Activated T-cell treated with anti-CD3 and anti-CD28 coated beads for 24 hours (primary cell): Measurements from ENCODE around the gene SCN3B.

Experiments
- DNase-seq: peaks from one replicate; pipeline ENCODE4 v3.0.0-alpha.2; 2020; ENCODE audit warnings: low read depth

Gene SCN3B

DNA sequence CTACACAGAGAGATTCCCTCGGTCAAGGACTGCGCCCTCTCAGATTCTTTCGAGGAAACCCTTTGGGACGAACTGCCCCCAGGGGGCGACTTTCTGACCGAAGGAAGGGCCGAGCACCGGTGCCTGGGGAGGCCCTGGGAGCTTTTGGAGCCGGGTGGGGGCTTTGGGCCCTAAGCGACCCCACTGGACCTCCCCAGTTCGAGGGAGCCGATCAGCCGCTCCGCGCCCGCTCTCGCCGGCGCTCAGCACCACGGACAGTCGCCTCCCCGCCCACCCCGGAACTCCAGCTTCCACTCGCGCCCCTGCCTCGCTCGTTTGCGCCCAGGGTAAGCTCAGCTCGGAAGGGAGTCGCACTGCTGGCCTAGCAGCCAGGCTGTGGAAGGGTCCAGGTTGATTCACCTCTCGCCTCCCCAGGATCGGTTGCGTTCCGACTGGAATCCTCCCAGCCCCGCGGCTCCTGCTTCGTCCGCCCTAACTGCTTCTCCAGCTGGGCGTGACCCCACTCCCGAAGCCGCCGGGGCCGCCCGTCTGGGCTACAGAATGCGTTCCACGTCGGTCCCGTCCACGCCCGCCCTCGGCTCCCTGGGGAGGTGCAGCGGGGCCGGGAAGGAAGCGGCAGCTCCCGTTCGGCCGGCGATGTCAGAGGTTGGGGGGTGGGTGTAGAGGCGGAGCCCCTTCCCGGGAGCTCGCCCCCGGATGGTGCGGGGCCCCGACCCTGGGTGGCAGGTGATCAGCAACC is 428 bp downstream of the SCN3B start:
- DNase-seq = no peak

DNA sequence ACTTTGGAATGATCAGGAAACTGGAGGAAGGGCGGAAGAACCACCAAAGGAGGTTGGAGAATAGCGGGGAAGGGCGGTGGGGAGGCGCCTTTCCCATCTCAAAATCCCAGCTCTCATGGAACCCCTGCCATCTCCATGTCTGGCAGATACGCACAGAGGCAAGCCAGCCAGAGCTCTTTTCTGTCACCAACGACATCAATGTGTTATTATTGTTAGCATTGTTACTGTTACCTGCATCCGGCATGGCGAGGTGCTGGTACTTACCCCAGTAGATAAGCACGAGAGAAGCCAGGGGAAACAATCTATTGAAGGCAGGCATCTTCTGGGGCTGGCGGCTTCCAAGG is 969 bp downstream of the SCN3B start:
- DNase-seq = no peak

DNA sequence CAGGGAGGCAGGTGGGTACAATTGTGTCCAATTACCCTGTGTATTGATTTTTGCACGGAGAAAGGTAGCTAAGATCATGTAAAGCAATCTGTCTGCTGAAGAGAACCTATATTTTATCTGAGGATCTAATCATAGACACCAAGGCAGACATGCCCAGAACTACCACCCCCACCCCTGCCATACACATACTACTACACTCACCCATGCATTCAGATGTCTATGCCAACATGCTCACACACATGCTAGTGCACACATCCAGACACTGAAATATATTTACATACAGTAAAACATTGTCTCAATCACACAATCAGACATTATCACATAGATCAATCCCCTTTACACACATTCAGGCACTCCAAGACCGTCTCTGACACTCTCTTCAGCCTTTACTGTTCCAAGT is 1.8 kb downstream of the SCN3B start:
- no peak for DNase-seq

DNA sequence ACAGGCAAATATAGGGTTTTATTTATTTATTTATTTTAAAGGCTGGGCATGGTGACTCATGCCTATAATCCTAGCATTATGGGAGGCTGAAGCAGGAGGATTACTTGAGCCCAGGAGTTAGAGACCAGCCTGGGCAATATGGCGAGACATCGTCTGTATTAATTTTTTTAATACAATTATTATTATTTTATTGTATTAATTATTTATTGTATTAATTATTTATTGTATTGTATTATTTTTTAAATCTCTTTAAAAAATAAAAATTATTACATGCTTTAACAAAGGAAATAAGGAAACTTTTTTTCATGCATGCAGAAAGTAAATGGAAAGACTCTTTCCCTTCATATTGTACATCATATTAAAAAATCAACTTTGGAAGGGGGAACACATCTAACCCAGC is 3.5 kb downstream of the SCN3B start:
- DNase-seq = no peak

DNA sequence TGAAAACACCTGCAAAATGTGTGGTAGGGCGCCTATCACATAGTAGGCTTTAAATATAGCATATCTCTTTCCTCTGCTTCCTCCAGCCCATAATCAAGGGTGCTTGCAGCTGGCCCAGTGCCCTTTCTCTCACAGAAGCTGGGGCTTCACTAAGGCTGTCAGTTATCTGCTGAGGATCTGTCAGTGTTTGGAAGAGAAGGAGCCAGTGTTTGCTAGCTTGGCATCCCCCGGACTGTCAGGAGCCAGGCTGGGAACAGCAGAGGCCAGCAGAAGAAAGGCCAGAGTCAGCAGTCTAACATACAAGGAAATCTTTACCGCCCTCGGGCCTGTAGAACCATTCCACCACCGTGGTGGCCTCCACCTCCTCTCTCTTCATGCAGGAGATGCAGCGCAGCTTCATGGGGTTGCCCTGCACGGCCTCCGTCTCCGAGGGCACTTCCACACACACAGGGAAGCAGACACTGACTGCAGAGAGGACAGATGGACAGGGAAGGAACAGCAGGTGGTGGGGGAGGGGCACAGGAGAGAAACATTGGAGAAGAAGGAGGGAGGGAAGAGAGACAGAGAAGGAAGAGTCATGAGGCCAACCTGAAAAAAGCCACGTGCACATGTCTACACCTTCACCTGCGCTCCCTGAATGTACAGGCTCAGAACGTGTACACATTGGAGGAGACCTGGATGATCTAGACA is 9.0 kb downstream of the SCN3B start:
- no peak for DNase-seq

DNA sequence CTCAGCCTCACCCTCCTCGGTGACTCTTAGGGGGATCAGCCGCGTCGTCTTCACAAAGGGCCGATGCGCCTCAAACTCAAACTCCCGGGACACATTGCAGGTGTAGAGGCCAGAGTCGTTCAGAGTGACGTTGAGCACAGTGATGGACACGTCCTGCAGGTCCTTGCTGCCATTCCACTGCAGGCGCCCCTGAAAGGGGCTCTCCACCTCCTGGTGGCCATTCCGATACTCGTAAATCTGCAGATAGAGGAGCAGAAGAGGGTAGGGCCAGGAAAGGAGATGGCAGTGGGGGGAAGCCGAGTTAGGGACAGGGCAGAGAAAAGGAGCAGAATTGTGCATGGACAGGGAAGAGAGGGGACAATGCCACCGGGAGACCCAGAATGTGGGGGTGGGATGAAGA is 12.0 kb downstream of the SCN3B start:
- DNase-seq = no peak

DNA sequence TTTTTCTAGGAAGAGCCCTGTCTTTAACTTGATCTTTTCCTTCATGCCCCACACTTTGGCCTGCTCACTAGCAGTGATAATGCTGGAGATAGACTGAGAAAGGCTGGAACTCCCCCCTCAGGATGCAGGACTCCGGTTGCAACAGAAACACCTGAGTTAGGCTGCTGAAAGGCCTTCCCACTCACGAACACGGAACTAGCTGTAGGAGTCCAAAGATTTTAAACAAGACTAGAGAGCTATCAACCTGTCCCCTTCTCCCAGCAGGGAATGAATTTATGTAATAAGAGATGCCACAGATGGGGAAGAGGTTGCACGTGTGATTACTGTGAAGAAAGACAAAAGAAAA is 13.0 kb downstream of the SCN3B start:
- DNase-seq = no peak

DNA sequence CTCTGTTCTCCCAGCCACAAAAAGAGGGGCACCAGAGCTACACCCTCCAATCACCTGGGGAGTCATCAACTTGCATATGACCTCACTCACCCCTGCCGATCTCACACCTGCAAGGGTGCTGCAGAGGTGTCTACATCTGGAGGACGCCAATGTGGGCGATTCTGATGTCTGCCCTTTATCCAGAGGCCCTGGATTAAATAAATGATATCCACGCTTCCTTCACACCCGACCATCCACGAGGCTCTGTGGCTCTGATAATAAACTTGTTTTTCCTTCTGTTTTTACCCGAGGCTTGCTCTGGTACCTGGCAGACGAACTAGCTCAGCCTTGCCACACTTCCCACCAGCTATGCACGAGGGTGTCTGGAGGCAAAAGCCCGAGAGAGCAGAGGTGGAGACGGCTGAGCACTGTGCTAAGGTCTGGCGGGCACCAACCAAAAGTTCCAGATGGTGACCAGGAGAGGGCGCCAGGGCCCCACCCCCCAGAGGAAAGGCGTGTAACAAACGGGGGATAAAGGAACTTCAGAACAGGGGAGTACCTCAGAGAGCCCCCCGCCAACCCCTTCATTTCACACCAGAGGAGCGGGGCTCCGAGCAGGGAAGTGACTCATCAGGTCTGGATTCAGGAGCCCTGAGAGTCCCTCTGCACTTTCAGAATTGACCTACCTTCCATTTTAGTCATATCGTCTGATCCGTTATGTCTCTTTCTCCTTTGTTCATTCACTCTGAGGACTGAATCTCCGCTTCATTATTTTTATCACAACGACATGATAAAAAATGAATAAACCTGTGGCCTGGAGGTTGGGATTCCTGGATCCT is 13.5 kb downstream of the SCN3B start:
- DNase-seq = peak; percentile 33

DNA sequence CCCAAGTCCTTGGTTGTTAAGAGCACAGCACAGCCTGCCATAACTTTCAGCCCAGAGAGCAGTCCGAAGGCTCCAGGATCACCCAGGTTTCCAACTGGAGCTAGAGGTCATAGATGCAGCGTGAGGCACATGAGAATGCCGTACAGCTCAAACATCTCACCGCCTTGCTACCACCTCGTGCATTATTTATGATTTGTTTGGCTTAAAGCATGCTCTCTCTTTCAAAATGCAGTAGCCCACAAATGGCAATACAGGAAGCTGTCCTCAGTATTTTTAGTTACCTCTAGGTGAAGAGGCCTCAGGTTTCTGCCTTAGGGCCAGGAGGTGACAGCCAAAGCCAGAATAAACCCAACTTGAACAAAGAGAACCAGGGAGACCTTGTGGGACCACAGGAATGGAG is 14.4 kb downstream of the SCN3B start:
- DNase-seq = no peak

DNA sequence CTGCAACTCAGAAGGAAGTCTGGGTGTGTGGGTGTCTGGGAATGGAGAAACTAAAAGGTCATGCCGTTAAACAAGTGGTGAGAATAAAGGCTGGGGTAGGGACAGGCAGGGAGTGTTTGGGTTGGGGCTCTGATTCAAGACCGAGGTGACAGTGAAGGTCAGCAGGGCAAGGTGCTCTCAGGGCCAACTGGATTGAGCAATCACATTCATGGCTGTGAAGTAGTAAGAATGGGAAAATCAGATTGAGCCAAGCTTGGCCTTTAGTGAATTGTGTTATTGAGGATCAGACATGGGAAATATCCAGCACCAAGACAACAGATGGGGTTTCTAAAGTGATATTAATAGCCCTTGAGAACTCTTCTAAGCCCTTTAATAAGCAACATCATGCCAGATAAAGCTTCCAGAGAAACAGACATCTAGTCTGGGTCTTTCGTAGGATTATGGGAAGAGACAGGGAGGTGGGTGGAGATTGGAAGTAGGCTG is 24.3 kb downstream of the SCN3B start:
- no peak for DNase-seq

DNA sequence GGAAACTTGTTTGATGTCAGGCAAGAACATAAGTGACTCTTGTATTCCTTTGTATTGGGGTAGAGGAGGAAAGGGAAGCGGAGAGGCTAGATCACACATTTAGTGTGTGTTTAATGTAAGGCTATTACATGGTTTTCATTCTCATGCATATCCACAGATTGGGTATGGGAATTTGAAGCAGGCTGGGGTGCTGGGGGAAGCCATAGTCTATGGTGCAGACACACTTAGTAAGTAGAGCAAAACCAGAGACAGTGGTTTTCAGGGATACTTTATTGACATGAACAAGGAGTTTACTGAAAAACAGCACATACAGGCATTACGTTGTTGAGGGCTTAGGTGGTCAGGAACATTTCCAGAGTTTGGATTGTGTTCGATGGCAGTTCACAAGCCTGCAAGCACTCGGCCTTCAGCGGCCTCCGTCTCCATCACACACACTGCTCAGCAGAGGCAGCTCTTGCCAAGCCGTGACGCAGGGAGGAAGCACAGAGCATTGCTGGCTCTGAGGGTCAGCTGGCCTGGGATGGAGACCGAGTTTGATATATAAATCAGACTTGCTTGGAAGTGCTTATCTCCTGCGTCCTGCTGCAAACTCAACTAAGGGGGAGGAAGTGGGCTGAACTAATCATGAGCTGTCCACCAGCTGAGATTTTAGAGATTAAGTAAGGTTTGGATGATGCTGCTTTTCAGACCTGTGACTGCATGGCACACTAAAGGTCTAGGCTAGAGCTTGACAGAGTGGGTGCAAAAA is 25.3 kb downstream of the SCN3B start:
- no peak for DNase-seq

DNA sequence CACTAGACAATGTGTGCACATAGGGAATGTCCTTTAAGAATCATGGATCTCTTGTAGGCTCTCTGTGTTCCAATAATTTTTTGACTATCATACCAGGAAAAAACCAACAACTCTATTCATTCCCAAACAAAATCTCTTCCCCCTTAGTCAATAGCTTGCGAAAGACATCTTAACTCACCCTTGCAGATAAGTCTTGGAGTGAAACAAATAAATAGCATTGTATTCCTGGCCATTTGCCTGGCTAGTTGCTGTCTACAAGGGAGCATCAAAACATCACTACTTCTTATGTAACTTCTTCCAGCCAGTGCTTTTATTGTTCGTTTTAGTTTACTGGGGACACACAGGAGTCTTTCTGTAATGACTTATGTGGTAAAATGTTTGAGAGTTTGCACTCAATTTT is 29.4 kb downstream of the SCN3B start:
- no peak for DNase-seq

DNA sequence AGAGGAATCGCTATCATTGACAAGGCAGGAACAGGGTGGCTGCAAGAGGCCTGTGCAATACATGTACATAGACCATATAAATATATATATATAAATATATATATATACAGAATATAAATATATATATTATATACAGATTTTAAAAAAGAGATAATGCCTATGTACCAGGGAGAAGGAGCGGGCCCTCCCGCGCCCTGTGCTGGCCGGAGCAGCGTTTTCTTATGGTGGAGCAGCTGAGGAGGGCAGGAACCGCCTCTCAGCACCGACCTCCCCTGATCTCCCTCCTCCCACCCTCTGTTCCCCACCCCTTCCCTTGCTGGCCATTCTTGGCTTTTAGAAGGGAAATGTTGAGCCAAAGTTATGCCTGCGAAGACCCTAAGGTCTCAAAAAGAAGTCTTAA is 31.8 kb downstream of the SCN3B start:
- DNase-seq = no peak

DNA sequence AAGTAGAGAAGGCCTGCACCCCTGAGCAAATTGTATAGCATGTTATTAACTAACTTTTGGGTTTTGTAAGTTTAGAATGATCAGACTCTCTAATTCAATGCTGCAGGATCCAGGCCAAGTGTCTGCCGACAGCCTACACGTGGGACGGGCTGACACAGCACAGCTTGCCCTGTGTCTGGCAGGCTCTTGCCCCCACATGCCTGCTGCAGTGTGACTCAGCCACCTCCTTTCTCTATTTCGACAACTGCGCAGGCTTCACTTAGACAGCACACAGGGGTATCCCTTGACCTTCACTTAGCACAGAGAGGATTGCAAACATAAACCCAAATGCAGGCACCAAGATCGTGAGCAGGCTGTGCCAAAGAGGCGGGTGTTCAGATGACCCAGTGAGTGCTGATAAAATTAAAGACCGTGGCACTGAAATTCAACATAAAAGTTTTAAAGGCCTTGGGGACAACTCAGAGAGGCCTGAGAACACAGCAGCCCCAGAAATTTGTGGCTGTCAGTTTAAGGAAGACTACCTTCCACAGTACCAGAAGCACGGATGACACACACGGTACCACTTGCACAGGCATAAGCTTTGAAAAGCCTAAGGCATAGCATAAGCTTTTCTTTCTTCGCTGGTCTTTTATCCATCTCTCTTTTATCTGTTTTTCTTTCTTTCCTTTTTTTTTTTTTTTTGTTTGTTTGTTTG is 37.8 kb downstream of the SCN3B start:
- no peak for DNase-seq

DNA sequence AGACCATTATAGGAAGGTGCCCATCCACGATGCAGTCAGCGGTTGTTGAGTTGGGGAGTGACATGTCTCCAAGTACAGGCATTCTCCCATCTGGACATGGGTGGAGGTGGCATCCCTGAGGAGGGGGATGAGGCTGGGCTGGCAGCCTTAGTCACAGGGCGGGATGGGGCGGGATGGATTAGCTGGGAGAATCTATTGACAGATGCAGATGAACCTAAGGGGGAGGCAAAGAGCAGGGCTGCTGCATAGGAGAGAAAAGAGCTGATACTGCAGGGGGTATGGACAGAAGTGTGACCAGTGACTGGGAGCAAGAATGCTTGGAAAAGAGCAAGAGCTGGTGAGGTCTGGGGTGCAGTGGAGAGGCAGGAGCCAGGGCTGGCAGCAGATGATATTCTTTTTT is 42.7 kb downstream of the SCN3B start:
- DNase-seq = no peak

DNA sequence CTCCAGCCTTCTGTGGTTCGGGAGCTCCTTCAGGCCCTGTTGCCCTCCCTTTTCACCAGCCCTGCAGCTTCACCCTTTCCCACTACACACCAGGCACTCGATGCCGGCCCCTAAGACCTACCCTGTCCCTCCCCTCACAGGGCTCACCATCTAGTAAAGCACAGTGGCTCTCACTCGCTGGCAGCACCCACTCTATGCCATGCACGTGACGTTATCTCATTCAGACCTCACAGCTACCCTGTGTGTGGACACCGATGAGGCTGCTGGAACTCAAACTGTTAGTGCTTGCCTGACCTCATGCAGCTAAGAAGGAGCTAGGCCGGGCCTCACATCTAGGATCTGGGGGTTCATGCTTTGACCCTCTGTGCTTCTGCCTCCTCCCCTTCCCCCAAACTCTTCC is 45.5 kb downstream of the SCN3B start:
- DNase-seq = no peak

DNA sequence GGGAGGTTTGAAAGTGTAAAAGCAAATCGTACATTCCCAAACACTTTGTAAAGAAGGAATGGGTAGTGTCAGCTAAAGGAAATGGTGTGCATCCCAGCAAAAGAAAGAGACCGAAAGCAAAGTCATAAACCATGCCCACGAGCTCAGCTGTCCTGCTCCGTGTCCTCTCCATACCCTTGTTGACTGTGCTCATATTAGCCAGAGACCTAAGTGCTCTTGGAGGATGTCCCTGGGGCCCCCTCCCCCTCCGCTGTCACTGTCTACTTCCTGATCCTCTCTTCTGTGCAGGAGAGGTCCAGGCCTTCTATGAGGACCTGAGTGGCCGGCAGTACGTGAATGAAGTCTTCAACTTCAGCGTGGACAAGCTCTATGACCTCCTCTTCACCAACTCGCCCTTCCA is 46.1 kb downstream of the SCN3B start:
- no peak for DNase-seq

DNA sequence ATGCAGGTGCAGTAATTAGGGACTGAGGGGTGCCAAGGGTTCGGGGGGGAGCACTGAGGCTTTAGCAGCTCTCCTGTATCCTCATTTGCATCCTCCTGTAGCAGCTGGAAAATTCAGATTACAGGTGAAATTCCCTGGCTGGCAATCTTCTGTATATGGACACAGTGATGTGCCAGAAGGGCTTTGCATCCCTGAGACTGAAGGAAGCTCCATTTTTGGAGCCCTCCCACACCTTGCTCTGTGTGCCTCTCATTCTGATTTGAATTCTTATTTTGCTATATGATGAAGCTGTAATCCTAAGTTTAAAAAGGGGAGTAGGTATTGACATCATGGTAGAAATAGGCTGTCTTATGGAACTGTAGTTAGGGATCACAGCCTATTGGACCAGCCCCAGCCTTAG is 46.6 kb downstream of the SCN3B start:
- DNase-seq = no peak

DNA sequence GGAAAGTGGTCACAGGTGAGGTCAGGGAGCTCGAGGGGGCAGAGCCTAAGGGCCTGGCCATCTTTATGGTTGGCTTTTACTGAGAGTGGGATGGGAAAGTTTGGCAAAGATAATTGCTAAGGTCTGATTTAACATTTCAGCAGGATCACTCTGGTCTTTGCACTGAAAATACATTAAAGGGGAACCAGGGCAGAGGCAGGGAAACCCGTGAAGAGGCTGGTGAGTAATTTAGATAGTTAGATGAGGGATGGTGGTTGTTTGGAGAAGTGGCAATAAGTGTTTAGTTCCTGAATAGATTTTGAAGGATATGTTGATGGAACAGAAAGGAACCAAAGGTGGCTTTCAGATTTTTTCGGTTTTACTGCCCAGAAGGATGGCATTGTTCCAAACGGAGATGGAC is 50.8 kb downstream of the SCN3B start:
- DNase-seq = no peak

DNA sequence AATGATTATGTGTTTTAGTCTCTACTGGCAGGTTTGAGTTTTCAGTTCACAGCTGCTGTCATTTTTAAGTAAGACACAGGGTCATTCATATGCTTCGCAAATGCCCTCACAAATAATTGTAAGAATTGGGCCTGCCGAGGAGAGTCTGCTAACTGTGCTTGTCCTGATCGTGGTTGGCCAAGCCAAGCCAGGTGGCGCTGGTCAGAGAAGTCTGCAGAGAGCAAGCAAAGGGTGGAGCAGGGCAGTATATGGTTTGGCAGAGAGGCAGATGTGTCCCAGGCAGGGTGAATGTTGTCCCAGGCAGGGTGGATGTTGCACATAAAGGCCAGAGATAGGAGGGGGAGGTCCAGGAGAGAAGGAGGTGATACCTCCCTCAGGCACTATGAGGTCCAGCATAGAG is 52.7 kb downstream of the SCN3B start:
- DNase-seq = no peak

DNA sequence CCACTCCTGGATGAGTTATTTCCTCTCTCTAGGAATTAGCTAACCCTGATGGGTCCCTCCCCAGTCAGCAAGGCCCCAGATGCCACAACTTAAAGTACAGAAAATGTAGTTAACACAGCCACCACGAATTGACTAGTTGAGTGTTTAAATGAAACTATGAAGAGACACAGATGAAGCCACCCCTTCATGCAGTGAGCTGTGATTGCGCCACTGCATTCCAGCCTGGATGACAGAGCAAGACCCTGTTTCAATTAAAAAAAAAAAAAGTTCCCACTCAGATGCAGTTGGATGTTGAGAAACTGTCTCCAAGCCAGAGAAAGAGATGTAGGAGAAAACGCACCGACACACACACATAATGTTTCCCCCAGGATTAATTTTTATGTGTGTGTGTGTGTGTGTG is 53.3 kb downstream of the SCN3B start:
- no peak for DNase-seq

DNA sequence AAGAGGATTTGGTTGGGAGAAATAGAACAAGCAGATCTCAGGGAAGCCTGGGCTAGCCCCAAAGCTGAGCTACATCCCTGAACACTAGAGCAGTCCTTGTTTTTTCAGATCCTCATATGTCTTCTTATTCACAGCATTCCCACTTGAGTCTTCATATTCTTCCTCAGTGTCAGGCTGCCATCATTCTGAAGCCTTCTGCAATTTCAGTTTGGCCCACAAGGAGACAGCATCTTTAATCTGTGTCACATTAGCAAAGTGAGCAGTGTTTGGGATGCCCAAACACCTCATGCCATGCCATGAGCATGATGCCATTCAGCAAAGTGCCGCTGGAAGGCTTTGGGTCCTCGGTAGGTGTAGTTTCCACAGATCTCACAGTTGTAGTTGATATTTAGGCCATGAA is 56.6 kb downstream of the SCN3B start:
- no peak for DNase-seq
